Tibial nerve (tissue), 4 donors: ENCODE measurements around the gene REV3L. TPM values are rescaled to one million over a fixed set of nuclear protein-coding genes. Genes with fewer than 3 reads are reported as not detected.

ENCODE experiments used
- DNase-seq, 2 donors: peaks; one replicate each; pipeline ENCODE4 v3.0.0-alpha.2; 2019; ENCODE audit warnings: low spot score in 2 of 2
- H3K27ac ChIP-seq, 4 donors: fragments of 200-600 bp; sonication (generic) in 3 of 4; one replicate each; pipeline ENCODE4 v1.5.1; 2017 to 2019; ENCODE audit warnings: mild to moderate bottlenecking in 1 of 4
- H3K27me3 ChIP-seq, 2 donors: fragments of 200-600 bp; sonication (generic) in 1 of 2; one replicate each; pipeline versions ENCODE4 v1.5.1 to v1.6.0; 2017 to 2019
- H3K36me3 ChIP-seq, 3 donors: fragments of 200-600 bp; sonication (generic); one replicate each; pipeline ENCODE4 v1.5.1; 2018 to 2019
- H3K4me1 ChIP-seq, 4 donors: fragments of 200-600 bp; sonication (generic) in 3 of 4; one replicate each; pipeline ENCODE4 v1.5.1; 2017 to 2019
- H3K4me3 ChIP-seq, 4 donors: fragments of 200-600 bp; sonication (generic) in 3 of 4; one replicate each; pipeline ENCODE4 v1.5.1; 2017 to 2019; ENCODE audit warnings: mild to moderate bottlenecking in 1 of 4, moderate library complexity in 1 of 4
- H3K9me3 ChIP-seq, 4 donors: fragments of 200-600 bp; sonication (generic) in 3 of 4; one replicate each; pipeline ENCODE4 v1.5.1; 2017 to 2019
- EP300 ChIP-seq, 2 donors: sonication (generic); formaldehyde crosslinking; IDR thresholded peaks; one replicate each; pipeline ENCODE4 v1.6.1; 2017; ENCODE audit warnings: antibody characterized with exemption in 2 of 2, mild to moderate bottlenecking in 1 of 2
- POLR2A ChIP-seq, 2 donors: fragments of 450-650 bp; IDR thresholded peaks; one replicate each; pipeline ENCODE4 v1.6.1; 2017; ENCODE audit warnings: antibody characterized with exemption in 2 of 2, mild to moderate bottlenecking in 2 of 2, moderate library complexity in 2 of 2
- WGBS, 2 donors: methylation state at CpG; one replicate each; pipeline ENCODE4 v1.1.5; 2018; 5-methylcytosine and 5-hydroxymethylcytosine counted together
- total RNA-seq, 4 donors: library from RNA; depleted of rRNA; stranded (reverse); fragments of >200 nt; gene quantifications; one replicate each; pipeline ENCODE4 v1.1.0, GENCODE V29; 2016
- TF ChIP-seq, protein P1 (sequence below), 5 experiments: fragments of 200-600 bp in 3 of 5; fragments of 450-650 bp in 2 of 5; sonication (generic) in 3 of 5; IDR thresholded peaks; one replicate each; pipeline ENCODE4 v1.5.1; 2016 to 2019; ENCODE audit warnings: antibody characterized with exemption in 5 of 5, mild to moderate bottlenecking in 3 of 5, moderate library complexity in 2 of 5

The REV3L gene
- total RNA-seq, 4 donors from 2014 or later: 26.7 to 45.9 (median 34.1) TPM

DNA sequence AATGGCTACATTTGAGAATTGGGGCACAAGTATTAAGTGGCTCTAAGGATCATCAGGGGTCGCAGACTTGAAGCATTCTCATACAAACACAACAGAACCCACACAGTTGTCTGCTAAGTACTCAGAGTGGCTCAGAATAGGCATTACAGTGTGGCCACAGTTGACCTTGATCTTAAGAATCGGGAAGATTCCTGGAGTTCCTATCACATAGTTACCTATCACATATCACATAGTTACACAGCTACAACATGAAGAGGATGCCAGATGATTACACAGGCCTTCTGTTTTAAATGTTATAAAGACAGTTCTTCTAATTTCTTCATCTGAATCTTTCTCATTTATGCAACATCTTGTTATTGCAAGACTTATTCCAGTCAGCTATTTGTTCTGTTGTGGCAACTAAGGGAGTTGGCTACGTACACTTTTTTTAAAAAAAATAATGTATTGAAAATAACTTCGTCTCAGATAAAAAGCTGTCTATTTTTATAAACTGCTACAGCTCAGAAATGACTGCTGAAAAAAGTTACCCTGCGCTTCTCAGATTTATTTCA is 129.0 kb downstream of the REV3L start:
- no peak for TF ChIP-seq EP300 (IDR thresholded peaks at IDR 0.05)
- TF ChIP-seq POLR2A (IDR thresholded peaks at IDR 0.05): no peak
- TF ChIP-seq, protein P1, sequence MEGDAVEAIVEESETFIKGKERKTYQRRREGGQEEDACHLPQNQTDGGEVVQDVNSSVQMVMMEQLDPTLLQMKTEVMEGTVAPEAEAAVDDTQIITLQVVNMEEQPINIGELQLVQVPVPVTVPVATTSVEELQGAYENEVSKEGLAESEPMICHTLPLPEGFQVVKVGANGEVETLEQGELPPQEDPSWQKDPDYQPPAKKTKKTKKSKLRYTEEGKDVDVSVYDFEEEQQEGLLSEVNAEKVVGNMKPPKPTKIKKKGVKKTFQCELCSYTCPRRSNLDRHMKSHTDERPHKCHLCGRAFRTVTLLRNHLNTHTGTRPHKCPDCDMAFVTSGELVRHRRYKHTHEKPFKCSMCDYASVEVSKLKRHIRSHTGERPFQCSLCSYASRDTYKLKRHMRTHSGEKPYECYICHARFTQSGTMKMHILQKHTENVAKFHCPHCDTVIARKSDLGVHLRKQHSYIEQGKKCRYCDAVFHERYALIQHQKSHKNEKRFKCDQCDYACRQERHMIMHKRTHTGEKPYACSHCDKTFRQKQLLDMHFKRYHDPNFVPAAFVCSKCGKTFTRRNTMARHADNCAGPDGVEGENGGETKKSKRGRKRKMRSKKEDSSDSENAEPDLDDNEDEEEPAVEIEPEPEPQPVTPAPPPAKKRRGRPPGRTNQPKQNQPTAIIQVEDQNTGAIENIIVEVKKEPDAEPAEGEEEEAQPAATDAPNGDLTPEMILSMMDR (IDR thresholded peaks at IDR 0.05): no peak
- no peaks in the 10 kb centered on the region for H3K4me1 ChIP-seq
- H3K27me3 ChIP-seq: no peaks in the 10 kb centered on the region
- no peak for DNase-seq
- 57 to 73% methylated on average over 5 of the region's 5 CpGs for WGBS, 2 donors
- peaks cover 0 to 57% (median 0%) of the 10 kb centered on the region in 3 donors for H3K36me3 ChIP-seq
- no peaks in the 10 kb centered on the region for H3K9me3 ChIP-seq
- H3K4me3 ChIP-seq: no peak overlapping the region
- H3K27ac ChIP-seq: no peak overlapping the region

DNA sequence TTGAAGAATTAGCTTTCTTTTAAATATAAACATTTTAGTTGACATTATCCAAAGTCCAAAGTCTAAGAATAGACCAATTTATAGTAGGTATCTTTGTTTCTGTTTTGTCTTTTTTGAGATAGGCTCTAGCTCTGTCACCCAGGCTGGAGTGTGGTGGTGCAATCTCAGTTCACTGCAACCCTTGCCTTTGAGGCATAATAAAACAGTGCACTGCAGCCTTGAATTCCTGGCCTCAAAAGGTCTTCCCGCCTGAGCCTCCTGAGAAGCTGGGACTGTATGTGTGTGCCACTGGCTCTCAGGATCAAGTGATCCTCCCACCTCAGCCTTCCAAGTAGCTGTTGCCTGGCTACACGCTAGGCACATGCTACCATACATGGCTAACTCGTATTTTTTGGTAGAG is 135.4 kb downstream of the REV3L start:
- Histone ChIP-seq H3K9me3 (no peaks in the 10 kb centered on the region), H3K4me1 (no peaks in the 10 kb centered on the region), H3K27me3 (no peaks in the 10 kb centered on the region), H3K4me3 (no peak overlapping the region), H3K36me3 (peaks cover 0 to 76% (median 0%) of the 10 kb centered on the region in 3 donors), H3K27ac (no peak overlapping the region)
- DNase-seq: no peak
- TF ChIP-seq, protein P1 (IDR thresholded peaks at IDR 0.05): no peak
- TF ChIP-seq EP300 (IDR thresholded peaks at IDR 0.05) (no peak), POLR2A (IDR thresholded peaks at IDR 0.05) (no peak)
- WGBS, 2 donors: 84 to 93% methylated on average over 3 of the region's 3 CpGs

DNA sequence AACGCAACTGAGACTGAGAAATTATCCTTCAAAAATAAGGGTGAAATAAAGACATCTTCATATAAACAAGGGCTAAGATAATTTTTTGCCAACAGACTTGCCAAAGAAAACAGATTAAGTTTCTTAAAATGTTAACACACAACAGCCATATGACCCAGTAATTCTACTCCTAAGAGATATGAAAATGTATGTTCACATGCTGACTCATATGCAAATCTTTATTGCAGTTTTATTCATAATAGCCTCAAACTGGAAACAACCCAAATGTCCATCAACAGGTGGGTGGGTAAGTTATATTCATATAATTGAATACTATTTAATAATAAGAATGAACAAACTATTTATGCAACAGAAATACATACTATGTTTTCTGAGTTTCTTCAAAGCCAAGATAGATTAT is 140.1 kb downstream of the REV3L start:
- peaks cover 0 to 53% (median 0%) of the 10 kb centered on the region in 3 donors for H3K36me3 ChIP-seq
- no peak for DNase-seq
- H3K27me3 ChIP-seq: no peaks in the 10 kb centered on the region
- TF ChIP-seq, protein P1 (IDR thresholded peaks at IDR 0.05): no peak
- TF ChIP-seq EP300 (IDR thresholded peaks at IDR 0.05): no peak
- TF ChIP-seq POLR2A (IDR thresholded peaks at IDR 0.05): no peak
- no peak overlapping the region for H3K27ac ChIP-seq
- H3K9me3 ChIP-seq: no peaks in the 10 kb centered on the region
- WGBS, 2 donors: 62 to 89% methylated on average over 1 of the region's 1 CpG
- no peaks in the 10 kb centered on the region for H3K4me1 ChIP-seq
- no peak overlapping the region for H3K4me3 ChIP-seq

DNA sequence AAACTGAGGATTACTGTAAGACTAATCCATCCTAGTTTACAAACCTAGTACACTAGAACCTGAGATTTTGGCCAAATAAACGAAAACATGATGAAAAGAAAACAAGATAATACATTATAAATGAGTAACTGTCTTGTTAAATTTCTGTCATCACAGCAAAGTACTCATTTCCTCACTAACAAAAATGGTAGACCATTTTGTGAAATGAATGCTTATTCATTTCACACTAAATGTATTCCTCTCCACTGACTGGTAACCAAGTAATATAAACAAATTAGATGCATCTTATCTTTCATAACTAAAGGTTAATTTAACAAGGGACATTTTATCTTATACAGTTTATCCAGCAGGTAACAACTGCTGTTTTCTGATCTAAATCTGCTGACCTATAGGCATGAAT is 143.7 kb downstream of the REV3L start:
- no peak overlapping the region for H3K4me3 ChIP-seq
- DNase-seq: no peak
- no peak for TF ChIP-seq POLR2A (IDR thresholded peaks at IDR 0.05)
- TF ChIP-seq, protein P1 (IDR thresholded peaks at IDR 0.05): no peak
- TF ChIP-seq EP300 (IDR thresholded peaks at IDR 0.05): no peak
- 87 to 91% methylated on average over 1 of the region's 1 CpG for WGBS, 2 donors
- H3K27ac ChIP-seq: no peak overlapping the region
- H3K4me1 ChIP-seq: no peaks in the 10 kb centered on the region
- no peaks in the 10 kb centered on the region for H3K27me3 ChIP-seq
- peaks cover 0 to 33% (median 0%) of the 10 kb centered on the region in 3 donors for H3K36me3 ChIP-seq
- no peaks in the 10 kb centered on the region for H3K9me3 ChIP-seq

DNA sequence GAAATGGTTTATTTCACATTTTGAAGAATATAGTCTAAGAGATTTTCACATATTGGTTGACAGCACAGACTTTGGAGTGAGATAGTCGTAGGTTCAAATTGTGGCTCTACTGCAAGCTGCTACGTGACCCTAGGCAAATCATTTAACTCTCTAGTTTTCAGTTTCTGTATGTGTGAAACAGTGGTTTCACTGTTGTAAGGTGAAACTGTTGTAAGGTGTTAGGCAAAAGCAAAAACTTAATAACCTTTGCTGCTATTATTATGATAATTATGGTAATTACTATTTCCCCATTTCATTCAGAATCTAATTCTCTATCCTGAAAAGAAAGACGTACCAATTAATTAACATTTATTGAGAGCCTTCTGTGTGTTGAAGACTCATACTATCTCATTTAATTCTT is 144.2 kb downstream of the REV3L start:
- H3K9me3 ChIP-seq: no peaks in the 10 kb centered on the region
- no peaks in the 10 kb centered on the region for H3K4me1 ChIP-seq
- no peak overlapping the region for H3K27ac ChIP-seq
- no peak overlapping the region for H3K4me3 ChIP-seq
- H3K36me3 ChIP-seq: peaks cover 0 to 30% (median 0%) of the 10 kb centered on the region in 3 donors
- WGBS, 2 donors: 80 to 82% methylated on average over 3 of the region's 3 CpGs
- no peaks in the 10 kb centered on the region for H3K27me3 ChIP-seq
- DNase-seq: no peak
- TF ChIP-seq EP300 (IDR thresholded peaks at IDR 0.05) (no peak), POLR2A (IDR thresholded peaks at IDR 0.05) (no peak)
- TF ChIP-seq, protein P1 (IDR thresholded peaks at IDR 0.05): no peak
